Skin of body (tissue), 2 donors: ENCODE data around the gene NT5DC1. TPM values are rescaled to one million over a fixed set of nuclear protein-coding genes. Genes with fewer than 3 reads are reported as not detected.

Experiments used
- DNase-seq: peaks from one replicate; lab custom pipeline; 2025; lab: John Stamatoyannopoulos, UW
- total RNA-seq: library from RNA; depleted of rRNA; stranded (reverse); fragments of >200 nt; gene quantifications from one replicate; pipeline ENCODE4 v1.2.3, GENCODE V29; 2014

Gene NT5DC1
- total RNA-seq, 1 donor from 2014 or later = 9.0 TPM

DNA sequence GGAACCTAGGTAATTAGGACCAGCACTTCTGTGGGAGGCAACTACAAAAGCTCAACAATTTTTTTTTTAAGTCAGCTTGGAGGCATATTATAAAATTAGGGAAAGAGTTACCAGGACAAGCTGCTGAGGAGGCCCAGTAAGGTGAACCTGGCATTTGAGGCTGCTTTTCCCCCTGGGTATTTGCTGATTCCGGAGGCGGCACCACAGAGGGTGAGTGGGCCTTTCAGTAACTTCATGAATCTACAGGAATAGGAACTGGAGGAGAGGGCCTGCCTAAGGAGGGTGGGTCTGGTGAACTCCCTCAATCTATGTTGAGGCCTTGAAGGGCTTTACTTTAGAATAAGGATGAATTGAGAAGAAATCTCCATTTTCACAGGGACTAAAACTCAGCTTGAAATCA lies 138.6 kb downstream of the NT5DC1 start:
- DNase-seq = no peak

DNA sequence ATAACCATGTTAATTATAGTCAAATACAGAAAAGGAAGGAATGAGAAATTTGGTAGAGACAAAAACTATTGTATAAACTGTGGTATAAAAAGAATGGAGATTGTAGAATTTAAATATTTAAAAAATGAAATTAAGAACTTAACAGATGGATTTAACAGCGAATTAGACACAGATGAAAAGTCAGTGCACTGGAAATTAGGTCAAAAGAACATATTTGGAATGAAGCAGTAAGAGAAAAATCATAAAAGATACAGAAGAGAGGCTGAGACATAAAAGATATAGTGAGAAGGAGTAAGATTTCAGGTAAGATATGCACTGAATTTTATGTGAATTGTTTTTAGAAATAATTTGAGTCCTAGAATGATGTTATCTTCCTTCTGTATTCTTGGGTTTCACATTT lies 139.2 kb downstream of the NT5DC1 start:
- no peak for DNase-seq

DNA sequence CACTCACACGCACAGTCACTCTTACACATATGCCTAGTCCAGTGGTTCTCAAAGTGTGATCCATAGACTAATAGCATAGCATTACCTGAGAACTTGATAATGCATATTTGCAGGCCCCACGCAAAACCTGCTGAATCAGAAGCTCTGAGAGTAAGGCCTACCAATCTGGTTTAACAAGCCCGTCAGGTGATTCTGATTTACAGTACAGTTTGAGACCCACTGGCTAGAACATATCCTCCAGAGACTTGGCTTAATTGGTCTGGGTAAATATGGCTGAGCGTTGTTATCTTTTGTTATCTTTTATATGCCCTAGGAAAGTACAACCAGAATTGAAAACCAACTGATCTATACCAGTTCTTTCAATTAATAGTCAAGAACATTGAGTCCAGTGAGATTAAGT lies 143.6 kb downstream of the NT5DC1 start:
- no peak for DNase-seq

DNA sequence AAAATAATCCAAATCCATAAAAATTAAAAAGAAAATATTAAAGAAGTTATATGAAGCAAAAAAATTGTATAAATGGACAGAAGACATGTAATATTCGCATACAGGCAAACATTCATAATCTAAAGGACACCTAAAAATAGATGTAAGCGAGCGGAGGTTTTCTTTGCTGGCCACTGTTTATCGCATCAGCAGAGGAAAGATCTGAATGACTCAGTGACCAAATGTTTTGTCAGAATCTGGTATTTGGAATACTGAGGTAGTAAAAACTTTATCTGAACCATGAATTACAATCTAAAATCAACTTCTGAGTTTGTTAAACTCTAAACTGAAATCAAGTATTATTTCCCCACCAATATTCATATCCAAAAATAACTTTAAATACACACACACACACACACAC lies 145.4 kb downstream of the NT5DC1 start:
- DNase-seq = no peak

DNA sequence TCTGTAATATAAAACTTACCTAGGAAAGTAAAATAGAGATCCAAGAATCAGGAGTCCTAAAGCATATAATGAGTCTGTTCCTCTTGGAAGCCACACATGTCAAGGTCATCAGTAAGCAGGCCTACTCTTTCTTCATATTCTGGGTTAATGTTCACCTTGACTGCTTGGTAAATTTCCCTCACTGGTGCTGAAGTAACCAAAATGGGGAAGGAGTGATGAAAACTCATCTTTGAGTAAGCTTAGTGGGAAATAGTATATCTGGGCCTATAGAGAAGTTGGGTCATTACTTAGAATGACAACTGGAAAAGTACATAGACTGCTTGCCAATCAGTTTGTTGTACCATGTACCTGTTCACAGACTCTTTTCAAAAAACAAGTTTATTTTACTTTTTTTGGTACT lies 146.6 kb downstream of the NT5DC1 start:
- no peak for DNase-seq

DNA sequence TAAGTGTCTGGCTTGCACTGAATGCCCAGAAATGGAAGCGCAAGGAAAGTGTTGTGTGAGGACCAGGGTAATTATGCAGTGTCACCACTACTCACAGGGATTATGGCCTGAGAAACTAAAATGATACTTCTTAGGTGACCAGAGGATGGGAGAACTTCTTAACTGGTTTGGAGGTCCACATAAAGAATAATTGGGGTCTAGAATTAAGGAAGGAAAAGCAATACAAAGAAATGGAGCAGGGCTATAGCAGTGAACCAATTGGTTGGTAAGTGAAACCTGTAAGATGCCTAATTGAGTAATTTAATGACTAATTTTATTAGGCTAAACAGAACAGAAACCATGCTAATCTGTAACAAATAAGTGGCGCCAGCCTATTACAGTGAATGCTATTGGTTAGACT lies 147.9 kb downstream of the NT5DC1 start:
- no peak for DNase-seq

DNA sequence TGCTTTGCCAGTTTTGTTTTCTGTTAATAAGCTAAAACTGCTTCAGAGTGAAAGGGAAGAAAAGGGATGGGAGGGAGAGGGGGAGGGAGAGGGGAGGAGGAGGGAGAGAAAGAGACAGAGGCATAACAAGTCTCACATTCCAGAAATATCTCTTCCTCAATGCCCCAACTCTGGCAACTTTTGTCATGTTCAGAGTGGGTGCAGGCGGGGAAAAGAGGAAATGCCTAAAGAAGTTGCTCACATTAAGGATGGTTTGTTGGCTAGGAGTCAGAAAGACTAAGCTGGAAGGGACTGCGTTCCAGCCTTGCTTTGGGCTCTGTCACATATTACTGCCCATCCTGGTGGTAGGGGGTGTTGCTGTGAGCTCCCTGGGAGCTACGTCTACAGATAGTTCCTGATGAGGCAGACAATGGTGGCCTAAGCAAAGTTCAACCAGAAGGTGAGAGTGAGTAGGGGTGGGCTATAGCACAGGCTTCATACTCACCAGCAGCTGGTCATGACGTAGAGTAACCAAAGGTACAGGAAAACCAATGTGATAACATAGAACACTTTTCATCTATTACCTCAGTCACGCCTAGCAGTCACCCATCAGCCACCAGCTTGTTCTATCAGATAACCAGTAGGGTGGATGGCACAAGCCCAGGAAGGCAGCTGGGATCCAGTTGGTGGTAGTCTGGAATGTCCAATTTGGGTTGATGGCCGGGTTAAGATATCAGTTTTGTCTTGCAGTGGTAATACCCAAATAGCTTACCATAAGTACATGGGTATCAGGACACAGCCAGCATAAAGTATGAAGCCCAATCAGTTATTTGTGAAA lies 151.1 kb downstream of the NT5DC1 start:
- DNase-seq = no peak

DNA sequence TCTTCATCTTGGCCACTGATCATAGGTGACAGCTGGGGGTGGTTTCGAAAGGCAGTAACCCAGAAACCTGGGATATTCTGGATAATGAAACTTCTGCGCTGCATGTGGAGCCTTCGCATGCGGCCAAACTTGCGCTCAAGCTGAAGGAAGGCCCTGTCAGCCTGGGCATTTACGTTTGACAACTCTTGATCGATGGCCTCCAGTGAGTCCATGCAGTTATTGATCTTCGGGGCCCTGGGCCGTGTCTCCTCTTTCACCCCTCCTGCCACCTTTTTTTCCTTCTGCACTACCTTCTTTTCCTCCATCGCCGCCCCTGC lies 152.5 kb downstream of the NT5DC1 start:
- DNase-seq = no peak

DNA sequence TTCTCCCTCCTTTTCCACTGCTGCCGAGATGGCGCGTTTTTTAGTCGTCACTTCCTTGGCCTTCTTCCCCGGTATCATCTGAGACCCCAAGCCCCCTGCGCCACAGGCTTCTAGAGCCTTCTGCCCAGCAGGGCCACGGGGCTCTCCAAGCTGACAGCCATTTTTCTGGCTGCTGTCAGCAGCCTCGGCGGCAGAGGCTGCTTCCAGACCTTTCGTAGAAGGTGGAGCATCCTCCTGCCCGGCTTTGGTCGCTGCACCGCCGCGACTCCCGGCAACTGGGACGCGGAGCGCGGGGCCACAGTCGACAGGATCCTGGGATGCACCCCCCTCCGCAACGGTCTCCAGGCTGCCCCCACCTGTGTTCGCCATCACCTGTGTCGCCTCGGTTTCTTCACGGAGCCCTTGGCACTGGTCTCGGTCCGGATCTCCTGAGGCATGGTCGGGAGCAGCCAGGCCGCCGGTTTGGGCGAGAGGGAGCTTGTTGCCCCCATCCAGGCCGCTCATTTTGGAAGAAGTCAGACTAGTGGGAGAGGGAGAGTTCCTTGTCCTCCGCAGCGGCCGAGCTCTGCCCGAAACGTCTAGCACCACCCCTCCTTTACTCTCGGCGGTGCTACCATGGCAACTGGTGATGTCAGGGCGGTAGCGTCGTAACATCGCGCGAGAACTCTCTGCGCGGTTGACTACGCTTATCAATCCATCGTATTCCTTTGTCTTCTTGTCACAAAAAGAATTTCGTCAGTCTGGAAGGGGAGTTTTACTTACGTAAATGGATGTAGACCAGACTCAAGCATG lies 153.0 kb downstream of the NT5DC1 start, which contains the start of gene TSPYL4:
TSPYL4 (minus strand) TSS at position 571 of the 792 bp plus-strand sequence; CDS start at position 504, 67 bp downstream.
- peak; percentile 98 for DNase-seq

DNA sequence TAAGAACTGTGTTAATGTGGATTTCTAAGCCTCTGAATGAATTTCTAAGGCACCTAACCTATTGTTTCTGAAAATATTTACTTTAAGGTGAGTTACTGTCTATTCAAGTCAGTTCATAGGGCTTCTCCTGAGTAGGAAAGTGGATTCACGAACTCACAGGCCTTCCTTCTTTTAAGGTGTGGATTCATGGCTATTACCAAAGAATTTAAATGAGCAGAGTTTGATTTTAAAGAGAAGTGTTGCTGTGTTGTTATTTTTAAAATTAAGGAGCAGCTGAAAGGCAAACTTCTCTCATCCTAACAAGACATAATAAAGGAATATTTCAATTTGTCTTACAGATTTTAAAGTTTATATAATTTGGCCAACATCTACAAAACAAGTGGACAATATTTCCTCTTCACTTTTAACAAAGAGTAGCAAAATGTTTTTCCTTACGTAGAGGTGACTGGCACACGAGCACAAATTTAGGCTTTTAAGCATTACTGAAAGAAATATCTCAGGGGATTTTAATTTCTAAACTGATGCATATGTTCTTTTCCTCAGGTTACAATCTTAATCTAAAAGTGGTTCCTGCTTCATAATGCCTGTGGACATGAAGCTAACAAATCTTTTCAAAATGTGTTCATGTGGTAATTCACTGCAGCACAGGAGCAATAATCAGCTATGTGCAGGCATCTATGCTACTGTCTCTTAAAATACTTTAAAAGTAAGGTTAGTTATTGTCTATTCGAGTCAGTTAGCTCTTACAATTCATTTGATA lies 153.8 kb downstream of the NT5DC1 start:
- DNase-seq = peak; percentile 28

DNA sequence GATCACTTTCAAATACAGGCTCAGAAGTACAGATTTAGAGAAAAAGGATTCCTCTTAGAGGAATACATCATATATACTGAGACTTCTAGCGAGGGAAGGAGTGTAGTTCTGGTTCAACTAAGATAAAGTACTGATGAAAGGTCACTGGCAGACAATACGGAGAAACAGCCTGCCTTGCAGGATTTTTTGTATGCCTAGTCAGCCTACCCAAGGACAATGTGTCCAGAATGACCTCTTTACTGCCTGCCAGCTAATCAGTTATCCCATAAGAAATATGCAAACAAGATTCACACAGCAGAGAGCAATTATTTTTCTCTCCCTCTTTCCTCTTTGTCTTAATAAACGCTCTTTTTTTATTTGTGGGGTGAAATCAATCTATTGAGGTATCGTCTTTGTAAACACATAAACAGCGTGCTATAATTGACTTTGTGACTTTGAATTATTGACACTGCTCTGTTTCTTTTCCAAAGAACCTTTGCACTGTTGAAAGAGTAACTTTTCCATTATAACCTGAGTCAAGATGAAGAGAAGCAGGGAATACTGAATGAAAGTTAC lies 154.7 kb downstream of the NT5DC1 start:
- no peak for DNase-seq

DNA sequence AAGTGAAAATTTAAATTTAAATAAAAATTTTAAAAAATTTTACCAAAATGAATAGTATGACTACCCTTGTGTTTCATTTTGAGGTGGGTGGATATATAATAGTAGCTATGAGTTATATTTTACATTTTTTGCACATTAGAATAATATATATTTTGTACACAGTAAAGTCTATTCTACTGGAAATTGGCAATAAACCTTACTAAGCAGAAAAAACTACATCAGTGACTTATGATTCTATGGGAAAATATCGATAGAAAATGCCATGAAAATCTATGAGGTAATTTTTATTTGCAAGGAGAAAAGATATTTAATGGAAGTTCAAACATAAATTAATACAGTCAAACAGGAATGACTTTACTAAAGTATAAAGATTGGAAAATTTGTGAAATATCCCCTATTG lies 156.0 kb downstream of the NT5DC1 start:
- no peak for DNase-seq

DNA sequence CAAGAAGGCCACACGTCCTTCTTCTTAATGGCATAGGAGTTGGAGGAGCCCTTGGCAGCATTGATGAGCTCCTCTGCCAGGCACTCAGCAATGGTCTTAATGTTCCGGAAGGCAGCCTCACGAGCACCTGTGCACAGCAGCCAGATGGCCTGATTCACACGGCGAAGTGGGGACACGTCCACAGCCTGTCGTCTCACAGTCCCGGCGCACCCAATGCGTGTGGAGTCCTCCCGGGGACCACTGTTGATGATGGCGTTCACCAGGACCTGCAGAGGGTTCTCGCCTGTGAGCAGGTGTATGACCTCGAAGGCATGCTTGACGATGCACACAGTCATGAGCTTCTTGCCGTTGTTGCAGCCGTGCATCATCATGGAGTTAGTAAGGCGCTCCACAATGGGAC lies 157.9 kb downstream of the NT5DC1 start:
- DNase-seq = no peak

DNA sequence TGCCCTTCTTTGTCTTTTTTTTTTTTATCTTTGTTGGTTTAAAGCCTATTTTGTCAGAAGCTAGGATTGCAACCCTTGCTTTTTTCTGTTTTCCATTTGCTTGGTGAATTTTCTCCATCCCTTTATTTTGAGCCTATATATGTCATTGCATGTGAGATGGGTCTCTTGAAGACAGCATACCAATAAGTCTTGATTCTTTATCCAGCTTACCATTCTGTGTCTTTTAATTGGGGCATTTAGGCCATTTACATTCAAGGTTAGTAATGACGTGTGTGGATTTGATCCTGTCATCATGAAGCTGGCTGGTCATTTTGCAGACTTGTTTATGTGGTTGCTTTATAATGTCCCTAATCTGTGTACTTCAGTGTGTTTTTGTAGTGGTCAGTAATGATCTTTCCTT lies 162.7 kb downstream of the NT5DC1 start:
- DNase-seq = no peak

DNA sequence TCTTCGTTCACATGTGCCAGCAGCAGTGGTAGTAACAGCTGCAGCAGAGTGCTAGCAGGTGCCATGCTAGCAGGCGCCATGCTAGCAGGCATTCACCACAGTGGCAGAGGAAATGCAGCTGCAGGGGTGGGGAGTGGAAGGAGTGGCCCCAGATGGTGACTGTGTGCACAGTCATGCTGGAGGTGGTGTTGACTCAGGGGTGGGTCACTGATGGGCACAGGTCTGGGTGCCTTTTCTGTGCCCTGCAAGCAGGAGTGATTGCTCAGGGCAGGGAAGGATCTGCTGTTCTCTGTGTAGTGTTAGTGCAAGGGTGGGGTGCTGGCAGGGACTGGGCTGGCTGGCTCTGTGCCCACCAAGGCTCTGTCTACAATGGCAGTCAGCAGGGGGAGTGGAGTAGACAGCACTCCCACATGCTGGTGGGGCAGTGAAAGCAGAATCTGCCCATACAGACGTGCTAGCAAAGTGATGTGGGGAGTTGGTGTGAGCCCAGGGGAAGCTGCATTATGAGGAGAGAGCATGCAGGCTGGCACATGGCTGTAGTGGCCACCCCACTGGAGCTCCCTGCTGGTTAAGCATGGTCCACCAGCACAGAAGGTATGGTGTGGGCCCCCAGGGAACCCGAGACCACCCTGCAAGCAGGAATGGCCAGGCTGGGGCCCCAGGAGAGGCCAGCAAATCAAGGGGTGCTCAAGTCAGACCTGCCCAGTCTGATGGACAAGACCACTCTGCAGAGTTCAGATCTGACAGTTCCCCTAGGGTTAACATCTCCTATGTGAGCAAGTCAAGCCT lies 164.6 kb downstream of the NT5DC1 start:
- DNase-seq = no peak

DNA sequence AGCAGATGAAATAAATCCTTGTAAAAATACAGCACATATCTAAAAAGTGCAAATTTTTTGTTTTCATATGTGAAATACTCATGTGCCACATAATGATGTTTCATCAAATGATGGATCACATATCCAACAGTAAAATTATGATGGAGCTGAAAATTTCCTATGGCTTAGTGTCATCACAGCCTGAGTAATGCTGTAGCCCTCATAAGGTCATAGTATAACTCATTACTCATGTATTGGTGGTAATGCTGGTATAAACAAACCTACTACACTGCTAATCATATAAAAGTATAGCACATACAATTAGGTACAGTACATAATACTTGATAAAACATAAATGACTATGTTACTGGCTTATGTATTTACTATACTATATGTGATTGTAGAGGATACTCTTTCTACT lies 166.2 kb downstream of the NT5DC1 start:
- no peak for DNase-seq

DNA sequence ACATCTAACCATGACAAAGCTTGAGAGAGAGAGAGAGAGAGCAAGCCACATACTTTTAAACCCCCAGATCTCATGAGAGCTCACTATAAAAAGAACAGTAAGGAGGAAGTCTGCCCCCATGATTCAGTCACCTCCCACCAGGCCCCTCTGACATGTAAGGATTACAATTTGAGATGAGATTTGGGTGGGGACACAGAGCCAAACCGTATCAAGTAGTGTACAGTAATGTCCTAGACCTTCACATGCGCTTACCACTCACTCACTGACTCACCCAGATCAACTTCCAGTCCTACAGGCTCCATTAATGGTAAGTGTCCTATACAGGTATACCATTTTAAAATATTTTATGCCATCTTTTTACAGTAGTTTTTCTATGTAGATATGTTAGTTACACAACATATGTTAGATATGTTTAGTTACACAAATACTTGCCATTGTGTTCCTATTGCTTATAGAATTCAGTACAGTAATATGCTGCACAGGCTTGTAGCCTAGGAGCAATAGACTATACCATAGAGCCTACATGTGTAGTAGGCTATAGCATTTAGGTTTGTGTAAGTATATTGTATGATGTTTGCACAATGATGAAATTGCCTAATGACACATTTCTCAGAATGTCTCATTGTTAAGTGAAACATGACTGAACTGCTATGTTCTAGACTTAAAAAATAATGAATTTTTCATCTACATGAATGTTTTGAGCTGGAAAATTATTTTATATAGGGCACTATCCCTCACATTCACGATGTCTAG lies 167.4 kb downstream of the NT5DC1 start:
- no peak for DNase-seq

DNA sequence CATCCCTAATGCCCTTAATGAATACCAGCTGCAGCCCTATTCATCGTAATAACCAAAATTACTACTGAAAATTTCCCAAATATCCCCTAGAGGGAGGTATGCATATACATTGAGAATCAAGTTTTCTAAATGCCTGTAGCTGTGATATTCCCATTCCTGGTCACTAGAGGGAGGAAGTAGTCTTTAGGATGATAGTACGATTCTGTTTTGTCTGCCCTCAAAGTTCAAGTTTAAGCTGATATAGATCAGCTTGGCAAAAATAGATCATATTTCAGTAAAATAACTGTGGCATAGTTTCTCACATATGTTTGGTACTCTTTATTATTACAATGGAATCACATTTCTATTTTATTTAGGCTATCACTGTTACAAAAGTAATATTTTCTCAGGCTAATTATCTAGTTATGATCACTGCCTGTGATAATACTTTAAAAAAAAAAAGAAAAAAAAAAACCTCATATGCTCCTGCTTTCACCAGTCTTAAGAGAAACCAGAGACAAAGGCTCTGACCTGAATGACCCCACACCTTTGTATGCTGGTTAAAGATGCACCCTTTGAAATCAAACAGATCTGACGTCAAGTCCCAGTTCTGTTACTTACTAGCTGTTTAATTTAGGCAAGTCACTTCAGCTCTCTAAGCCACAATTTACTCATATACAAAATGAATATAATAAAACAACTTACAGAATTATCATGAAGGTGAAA lies 168.1 kb downstream of the NT5DC1 start:
- DNase-seq = peak; percentile 84

DNA sequence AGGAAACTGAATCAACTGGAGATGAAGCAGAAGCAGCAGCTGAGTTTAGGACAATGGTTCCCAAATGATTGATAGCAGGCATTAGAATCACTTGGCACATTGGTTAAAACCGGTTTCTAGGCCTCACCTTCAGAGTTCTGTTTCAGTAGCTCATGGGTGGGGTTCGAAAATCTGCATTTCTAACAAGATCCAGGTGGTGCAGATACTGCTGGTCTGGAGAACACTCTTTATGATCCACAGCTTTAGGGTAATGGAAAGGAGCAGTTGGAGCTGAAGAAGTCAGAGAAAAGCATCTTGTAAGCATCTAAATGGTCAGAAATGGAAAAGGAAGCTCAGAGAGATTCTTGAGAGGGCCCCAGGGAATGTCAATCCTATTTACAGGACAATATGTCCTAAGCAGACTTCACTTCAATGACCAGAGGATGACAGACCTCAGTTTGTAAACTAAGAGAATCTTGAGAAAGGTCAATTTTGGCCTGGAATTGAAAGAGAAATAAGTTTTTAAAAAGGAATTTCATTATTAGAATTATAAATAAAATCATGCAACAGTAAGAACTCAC lies 170.6 kb downstream of the NT5DC1 start:
- no peak for DNase-seq
